ENCODE results near the gene PCDHGA7.
"Not testable (repeated sequence)": the region's sequence is repeated elsewhere in the genome, so short reads cannot be mapped to it uniquely, and the experiment has no call there.

DNA sequence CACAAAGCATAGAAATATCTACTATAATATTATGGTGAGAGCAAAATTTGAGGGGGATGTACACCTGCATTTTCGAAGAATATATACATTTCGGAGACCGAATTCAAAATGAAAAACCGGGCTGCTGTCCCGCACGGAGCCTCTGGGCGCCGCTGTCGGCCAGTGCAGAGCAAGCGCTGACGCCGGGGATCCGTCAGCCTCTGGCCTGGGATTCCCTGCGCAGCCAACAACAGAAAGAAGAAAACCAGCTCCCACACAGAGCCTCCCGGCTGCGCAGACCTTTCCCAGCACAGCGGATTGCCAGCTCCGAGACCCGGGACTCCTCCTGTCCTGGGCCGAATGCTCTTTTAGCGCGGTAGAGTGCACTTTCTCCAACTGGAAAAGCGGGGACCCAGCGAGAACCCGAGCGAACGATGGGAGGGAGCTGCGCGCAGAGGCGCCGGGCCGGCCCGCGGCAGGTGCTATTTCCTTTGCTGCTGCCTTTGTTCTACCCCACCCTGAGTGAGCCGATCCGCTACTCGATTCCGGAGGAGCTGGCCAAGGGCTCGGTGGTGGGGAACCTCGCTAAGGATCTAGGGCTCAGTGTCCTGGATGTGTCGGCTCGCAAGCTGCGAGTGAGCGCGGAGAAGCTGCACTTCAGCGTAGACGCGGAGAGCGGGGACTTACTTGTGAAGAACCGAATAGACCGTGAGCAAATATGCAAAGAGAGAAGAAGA is 25.4 kb downstream of the PCDHGA7 start, which contains the start of gene PCDHGB6:
- TF ChIP-seq, protein P1, sequence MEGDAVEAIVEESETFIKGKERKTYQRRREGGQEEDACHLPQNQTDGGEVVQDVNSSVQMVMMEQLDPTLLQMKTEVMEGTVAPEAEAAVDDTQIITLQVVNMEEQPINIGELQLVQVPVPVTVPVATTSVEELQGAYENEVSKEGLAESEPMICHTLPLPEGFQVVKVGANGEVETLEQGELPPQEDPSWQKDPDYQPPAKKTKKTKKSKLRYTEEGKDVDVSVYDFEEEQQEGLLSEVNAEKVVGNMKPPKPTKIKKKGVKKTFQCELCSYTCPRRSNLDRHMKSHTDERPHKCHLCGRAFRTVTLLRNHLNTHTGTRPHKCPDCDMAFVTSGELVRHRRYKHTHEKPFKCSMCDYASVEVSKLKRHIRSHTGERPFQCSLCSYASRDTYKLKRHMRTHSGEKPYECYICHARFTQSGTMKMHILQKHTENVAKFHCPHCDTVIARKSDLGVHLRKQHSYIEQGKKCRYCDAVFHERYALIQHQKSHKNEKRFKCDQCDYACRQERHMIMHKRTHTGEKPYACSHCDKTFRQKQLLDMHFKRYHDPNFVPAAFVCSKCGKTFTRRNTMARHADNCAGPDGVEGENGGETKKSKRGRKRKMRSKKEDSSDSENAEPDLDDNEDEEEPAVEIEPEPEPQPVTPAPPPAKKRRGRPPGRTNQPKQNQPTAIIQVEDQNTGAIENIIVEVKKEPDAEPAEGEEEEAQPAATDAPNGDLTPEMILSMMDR (IDR thresholded peaks at IDR 0.05), result peak; percentile 80
- TF ChIP-seq EZH2, EZH2phosphoT487 (IDR thresholded peaks at IDR 0.05): not testable (repeated sequence)
